ENCODE results near the gene CSKMT.
"Not testable (repeated sequence)": the region's sequence is repeated elsewhere in the genome, so short reads cannot be mapped to it uniquely, and the experiment has no call there.

Gene CSKMT, protein sequence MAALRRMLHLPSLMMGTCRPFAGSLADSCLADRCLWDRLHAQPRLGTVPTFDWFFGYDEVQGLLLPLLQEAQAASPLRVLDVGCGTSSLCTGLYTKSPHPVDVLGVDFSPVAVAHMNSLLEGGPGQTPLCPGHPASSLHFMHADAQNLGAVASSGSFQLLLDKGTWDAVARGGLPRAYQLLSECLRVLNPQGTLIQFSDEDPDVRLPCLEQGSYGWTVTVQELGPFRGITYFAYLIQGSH

DNA sequence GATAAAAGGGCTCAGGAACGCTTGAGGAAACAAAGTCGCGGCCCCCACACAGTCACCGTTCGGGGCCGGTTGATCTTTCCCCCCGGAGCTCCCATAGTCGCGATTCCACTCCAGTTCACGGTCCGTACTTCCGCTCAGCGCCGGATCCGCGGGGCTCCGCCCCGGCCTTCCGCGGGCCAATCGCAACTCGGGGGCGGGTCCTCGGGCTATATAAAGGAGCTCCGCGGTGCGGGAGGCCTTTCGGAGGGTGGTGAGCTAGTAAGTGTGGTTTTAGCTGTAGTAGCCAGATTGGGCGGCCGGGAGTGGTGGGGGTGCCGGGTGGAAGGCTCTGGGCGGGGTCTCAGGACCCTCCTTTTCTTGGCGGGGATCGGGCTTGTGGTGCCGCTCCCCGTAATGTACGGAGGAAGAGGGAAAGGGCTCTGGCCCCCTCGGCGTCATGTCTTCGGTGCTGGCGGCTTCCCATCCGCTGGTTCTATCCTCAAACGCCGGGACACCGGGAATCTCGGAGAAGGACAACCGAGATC lies at the start of gene CSKMT, which contains the start of gene C11orf98:
Gene CSKMT (plus strand): TSS at position 238 of the 524 bp plus-strand sequence. CDS start 568 bp downstream, outside the sequence.
Gene C11orf98 (minus strand): TSS at position 136 of the 524 bp plus-strand sequence. CDS start 41 bp downstream, at position 95.
- DNase-seq: peak; percentile 94

DNA sequence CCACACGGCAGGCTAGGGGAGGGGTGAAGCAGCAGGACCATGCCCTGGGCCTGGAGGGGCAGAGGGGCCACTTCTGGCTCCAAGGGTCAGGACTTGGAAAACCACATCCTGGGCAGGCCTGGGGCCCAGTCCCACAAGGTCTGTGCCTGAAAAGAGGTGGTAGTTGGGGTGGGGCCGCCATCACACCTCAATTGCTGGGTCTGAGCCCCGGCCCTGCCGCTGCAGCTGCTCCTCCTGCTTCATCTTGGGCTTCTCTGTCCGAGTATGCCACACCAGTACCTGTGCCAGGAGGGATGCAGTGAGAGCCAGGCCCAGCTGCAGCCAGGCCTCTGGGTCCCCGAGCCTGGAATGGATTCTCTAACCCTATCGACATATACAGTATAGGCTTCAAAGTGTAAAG lies 49.6 kb upstream of the CSKMT start:
- no peak for DNase-seq

DNA sequence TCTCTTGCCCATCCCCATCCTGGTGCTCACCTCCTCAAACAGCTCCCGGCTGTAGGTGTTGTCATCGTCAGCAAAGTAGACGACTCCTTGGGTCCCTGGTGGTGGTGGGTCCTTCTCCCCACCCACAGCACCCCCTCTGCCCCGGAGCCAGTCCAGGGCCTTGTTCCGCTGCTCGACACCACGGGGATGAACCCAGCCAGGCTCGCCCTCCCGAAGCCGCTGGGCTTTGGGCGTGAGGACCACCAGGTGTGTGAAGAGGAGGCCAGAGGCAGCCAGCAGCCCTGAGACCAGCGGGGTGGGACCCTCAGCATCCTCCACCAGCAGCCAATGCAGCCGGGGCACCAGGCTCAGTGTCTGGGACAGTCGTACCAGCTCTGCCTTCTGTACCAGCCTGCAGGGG lies 48.2 kb upstream of the CSKMT start:
- not testable (repeated sequence) for DNase-seq

DNA sequence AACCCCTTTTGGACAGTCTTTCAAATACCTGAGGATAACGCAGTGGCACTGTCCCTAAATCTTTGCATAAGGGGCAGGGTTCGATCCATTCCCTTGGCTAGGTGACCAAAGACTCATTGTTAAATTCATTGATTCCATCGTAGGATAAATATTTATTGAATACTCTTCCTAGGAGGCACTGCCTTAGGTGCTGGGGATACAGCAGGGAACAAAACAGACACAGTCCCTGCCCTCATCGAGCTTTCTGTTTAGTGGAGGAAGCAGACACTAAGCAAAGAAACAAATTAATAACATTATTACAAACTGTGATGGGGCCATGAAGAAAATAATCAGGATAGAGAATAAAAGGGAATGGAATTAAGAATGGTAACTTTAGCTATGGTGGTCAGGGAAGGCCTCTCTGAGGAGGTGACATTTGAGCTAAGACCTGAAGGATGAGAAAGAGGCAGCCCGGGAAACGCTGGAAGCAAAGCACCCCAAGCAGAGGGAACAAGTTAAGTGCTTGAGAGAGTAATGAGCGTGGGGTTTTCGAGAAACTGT lies 44.0 kb upstream of the CSKMT start:
- no peak for DNase-seq

DNA sequence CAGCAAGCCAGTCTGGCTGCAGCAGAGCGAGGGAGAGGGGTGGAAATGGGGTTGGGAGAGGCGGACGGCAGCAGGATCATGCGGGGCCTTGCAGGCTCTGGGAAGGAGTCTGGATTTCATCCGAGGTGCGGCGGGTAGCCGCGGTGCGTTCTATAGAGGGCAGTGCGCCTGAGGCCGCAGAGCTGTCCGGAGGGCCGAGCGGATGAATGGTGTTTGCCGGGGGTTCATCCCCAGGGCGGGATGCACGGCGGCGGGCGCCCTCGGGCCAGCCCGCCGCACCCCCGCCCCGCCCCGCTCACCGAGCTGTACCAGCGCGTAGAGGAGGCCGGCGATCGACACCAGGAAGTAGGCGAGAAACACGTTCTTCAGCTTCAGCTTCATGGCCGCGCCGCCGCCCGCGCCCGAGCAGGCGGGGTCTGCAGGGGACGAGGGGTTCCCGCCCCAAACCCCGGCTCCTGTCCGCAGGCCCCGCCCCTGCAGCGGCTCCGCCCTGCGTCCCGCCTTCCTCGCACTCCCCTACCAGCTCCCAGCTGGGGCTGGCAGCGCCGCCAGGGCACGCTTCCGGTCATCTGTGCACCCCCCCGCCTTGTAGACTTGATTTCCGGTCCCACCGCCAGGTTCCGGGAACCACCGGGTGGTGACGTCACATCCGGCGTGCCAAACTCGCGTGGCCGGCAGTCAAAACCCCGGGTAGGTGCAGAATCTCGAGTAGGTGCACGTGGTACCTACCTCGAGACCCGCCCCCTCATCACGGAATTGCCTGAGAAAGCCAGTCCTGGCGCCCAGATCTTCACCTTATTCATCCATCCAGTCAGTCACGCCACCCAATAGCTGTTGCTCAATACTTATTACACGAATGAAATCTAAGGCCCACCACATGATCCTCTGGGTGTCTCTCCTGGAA lies 43.3 kb upstream of the CSKMT start, which contains the start of gene B3GAT3:
Gene B3GAT3 (minus strand): TSS at position 420 of the 904 bp plus-strand sequence. CDS start 39 bp downstream, at position 381.
- DNase-seq: peak; percentile 99

DNA sequence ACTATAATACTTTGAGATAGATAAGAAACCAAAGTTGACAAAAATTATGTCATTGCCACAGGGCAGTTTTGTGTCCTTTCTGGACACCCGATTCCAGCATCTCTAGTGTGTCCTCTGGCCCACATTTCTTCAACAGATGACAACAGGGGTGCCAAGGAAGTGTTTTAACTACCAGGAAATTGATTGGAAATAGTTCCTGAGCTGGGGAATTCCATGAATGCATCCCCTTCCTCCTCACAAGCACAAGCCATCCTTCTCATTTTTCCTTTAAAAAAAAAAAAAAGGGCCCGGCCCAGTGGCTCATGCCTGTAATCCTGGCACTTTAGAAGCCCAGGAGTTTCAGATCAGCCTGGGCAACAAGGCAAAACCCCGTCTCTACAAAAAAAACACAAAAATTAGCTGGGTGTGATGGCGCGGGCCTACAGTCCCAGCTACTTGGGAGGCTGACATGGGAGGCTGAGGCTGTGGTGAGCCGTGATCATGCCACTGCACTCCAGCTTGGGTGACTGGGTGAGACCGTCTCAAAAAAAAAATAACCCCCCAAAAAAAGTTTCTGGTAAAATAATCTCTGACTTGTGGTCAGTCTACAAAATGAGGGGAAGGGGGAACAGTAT lies 42.5 kb upstream of the CSKMT start:
- DNase-seq: no peak

DNA sequence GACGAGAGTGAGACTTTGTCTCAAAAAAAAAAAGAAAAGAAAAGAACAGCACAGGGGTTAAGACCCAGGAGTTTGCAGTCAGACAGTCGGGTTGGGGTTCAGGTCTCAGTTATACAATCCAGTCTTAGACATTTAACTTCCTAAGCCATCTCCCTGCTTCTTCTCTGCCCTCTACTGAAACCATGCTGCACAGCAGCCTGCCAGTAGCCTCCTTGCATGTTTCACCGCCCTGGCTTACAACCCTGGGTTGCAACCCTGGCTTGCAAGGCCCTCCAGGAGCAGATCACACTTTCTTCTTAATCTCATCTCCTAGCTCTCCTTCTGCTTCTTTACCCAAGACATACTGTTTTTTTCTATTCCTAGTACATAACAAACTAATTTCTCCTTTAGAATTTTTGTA lies 37.4 kb upstream of the CSKMT start:
- DNase-seq: no peak

DNA sequence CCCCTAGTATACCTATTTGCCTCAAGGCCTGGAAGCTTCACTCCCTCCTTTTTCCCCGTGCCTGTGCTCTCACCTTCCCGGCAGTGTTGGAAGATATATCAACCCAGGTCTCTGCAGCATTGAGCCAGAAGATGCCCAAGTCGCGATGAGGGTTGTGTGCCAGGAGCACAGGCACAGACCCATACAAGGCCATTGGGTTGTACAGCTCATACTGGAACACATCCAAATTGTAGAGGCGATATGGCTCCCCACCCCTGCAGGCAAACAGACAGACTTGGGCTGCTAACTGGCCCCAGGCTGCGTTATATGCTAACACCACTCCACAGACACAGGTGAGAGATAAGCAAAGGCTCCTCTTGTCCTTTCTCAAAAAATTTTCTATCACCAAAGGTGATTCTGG lies 32.6 kb upstream of the CSKMT start:
- DNase-seq: no peak

DNA sequence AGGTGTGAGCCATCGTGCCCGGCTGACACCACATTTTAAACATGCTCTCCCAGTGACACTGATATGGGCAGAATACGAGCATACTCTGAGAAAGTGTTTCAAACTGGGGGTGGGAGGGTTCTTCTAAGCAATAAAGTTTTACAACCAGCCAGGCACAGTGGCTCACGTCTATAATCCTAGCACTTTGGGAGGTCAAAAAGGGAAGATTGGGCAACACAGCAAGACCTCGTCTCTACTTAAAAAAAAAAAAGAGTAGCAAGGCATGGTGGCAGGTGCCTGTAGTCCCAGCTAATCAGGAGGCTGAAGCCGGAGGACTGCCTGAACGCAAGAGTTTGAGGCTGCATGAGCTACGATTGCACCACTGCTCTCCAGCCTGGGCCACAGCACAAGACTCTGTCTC lies 20.9 kb upstream of the CSKMT start:
- no peak for DNase-seq

DNA sequence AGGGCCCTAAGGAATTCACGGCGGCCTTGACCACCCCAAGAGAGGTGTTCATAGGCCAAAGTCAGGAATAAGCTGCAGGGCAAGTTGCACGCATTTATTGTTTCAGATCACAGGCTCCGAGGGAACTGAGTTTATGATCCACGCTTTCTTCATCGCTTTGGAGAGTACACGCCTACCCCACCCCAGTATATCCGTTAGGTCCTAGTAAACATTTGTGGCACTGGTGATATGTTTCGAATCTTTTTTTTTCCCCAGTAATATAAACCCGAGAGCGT lies 19.5 kb upstream of the CSKMT start:
- DNase-seq: peak; percentile 16

DNA sequence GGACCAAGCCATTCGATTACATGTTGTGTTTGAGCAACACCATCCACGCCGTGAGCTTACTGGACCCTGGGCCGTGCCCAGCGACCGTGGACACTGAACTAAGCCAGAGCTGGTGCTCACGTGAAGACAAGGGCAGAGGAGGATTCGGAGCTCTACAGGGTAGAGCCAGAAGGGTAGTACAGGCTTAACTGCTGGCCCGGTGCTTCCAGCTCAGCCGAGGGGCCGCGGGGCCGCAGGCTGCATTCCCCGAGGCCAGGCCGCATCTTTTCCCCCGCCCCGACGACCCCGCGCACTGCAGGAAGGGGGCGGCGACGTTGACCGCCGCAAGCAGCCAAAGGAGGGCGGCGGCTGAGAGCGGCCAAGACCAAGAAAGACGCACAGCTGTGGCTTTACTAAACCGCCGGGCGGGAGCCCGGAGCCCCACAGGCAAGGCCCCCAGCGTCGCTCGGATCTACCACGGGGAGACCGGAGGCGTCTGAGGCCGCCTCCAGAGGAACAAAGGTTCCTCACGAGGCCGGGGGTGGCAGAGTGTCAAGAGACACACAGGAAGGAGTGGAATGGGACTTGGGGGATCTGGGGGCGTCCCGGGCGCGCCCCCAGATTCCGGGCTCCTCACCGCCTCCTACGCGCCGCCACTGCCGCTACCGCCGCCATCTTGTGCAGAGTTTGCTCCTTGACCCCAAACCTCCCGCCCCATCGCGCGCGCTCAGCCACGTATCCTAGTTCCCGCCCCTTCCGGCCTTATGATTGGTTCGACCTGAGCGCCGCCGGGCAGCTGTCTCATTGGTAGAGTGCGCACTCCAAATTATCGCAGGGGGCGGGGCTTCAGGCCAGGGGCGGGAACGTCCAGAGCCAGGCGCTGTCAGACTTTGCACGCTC lies 18.9 kb upstream of the CSKMT start, which contains the start of gene GANAB:
Gene GANAB (minus strand): TSS at position 668 of the 879 bp plus-strand sequence. CDS start 14 bp downstream, at position 654.
- DNase-seq: peak; percentile 99

DNA sequence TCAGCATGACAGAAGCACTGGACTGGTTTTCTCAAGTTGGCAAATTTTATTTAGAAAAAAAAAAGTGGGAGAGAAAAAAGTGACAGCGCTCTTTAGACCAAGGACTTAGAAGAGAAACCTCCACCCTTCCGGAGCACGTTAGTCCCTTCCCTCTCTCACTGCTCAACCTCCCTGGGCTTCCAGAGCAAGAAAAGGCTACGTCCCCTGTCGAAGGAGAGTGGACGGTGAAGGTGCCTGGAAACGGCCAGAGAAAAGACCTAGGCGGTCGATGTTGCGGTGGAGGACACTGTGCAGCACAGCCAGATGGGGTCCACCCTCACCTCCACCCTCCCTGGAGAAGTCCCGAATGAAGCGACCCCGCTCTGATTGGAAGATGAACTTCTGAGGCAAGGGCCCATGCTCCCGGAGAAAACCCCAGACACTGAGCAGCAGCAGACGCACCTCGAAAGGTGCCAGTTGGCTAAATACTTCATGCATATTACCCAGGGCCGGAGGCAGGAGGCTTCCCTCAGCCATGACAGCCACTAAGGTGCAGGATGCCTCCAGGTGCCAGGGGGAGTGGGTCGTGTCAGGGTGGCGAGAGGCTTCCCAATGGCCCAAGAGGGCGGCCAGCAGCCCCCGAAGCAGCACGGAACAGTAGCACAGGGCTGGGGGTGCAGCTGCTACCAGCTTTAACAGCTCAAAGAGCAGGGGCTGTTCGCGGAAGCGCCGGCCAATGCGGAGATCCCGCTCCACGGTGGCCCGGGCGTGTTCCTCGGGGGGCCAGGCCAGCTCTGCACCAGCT lies 18.1 kb upstream of the CSKMT start:
- no peak for DNase-seq

DNA sequence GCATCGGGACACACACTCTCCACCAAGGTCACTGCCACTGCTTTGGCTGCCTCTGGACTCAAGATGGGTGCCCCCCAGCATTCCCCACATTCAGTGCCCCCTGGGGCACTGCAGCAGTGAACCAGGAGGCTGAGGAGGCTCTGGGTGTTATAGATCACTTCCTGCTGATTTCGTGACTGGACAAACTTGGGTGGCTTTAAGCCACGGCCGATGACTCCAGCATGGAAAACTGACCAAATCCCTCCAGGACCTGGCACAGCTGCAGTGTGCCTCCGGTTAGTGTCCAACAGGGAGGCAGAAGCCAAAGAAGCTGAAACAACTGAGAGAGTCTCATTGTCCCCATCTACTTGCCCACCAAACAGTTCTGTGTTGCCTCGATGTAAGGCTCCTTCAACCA lies 17.5 kb upstream of the CSKMT start:
- no peak for DNase-seq

DNA sequence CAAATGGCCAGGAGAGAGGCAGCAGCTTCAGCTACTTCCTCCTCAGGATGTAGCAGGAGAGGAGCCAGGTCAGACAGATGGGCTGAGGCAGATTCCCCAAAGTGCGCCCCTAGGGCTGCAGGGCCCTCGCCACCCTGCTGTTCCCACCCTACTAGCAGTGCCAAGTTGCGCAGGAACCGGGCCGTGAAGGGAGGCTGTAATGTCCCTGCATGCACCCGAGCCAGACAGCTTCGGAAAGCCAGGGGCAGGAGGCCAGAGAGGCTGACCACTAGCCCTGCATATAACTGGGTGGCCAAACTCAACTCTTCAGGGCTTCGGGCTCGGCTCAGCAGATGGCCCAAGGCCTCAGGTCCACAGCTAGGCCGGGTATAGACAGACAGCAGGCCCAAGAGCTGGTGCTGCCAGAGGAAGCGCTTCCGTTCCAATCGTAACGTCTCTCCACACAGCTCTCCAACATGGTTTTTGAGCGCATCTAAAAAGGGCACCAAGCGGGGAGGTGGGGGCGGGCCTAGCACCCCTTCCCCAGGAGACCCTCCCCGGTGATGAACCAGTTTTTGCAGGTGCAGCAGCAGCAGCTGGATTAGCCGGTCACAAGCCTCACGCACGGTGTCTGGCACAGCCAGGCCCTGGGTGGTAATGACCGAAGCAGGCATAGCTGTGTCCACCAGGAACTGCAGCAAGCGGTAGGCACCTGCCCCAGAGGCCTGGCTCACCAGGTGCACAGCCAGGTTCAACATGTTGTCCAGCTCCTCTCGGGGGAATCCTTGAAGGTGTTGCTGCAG lies 16.7 kb upstream of the CSKMT start:
- no peak for DNase-seq

DNA sequence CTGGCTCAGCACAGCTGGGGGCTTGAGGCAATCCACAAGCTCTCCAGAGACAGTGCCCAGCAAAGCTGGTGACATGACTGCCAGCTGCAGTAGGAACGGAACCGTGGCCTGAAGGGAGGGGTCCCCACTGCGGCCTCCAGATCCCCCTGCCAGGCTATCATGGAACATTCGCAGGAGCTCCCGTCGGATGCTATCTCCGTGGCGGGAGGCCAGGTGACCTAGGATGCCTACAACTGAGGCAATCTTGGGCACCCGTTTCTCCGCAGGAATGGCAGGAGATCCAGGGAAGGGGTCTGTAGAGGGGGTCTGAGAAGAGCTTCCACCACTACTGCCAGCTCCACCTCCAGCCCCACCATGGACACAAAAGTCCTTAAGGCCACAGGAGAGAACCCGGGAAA lies 16.1 kb upstream of the CSKMT start:
- DNase-seq: no peak

DNA sequence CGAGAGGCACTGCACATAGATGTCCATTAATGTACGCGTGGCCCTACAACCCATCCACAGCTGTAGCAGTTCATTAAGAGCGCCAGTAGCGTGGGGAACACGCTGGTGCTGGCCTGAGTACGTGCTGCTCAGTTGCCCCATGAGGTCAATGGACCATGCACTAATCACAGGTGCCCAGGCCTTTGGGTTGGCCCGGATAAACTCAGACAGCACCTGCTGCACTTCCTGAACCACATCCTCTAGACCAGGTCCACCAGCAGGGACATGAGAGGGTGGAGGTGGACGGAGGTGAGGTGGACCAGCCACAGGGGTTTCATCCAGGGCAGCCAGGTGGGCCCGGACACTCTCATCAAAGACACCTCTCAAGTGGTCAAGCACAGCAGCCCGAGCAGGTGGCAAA lies 15.6 kb upstream of the CSKMT start:
- DNase-seq: no peak

DNA sequence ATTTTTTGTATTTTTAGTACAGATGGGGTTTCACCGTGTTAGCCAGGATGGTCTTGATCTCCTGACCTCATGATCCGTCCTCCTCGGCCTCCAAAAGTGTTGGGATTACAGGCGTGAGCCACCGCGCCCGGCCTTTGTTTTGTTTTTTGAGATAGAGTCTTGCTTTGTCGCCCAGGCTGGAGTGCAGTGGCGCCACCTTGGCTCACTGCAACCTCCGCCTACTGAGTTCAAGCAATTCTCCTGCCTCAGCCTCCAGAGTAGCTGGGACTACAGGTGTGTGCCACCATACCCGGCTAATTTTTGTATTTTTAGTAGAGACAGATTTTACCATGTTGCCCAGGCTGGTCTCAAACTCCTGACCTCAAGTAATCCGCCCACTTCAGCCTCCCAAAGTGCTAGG lies 14.8 kb upstream of the CSKMT start:
- not testable (repeated sequence) for DNase-seq

DNA sequence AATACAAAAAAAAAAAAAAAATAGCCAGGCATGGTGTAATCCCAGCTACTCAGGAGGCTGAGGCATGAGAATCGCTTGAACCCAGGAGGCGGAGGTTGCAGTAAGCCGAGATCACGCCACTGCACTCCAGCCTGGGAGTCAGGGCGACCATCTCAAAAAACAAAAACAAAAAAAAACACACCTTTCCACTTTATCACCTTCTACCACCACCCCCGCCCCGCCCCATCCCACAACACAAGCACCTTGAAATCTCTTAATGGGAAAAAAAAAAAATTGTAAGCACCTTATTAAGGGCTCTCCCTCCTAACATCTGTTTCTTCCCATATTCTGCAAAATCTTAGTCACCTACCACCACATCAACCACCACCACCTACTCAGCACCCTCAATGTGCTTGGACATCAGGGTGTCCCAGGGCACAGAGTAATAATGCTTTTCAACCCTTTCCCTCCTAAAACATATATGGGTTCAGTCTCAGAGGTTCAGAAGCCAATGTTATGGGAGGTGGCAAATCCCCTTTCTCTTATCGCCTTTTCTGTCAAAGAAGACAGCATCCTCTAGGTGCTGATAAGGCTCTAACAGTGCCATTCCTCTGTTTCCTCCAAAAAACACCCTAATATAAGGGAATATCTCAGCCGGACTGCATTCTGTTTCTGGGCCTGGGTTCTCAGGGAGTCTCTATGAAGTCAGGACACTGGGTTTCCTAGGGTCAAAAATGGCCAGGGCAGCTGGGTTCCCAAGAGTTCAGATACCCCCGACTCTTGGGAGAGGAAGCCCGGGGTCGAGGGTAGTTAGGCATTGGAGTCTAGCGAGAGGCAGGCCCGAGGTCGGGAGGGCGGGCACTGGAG lies 12.7 kb upstream of the CSKMT start:
- DNase-seq: no peak

DNA sequence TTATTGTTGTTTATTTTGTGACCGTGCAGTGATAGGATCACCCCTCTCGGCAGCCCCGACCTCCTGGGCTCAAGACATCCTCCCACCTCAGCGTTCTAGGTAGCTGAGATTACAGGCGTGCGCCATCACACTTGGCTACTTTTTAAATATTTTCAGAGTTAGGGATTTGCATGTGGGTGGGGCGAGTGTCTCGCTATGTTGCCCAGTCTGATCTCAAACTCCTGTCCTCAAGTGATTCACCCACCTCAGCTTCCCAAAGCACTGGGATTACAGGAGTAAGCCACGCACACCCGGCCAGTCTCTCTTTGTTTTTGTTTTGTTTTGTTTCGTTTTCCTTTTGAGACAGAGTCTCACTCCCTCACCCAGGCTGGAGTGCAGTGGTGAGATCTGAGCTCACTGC lies 10.8 kb upstream of the CSKMT start:
- no peak for DNase-seq

All from EL (cell line).